ENCODE results near the gene FGD4. TPM values are rescaled to one million over a fixed set of nuclear protein-coding genes. Genes with fewer than 3 reads are reported as not detected.

The FGD4 gene
- total RNA-seq, 1 experiment from 2014 or later: 54.3 TPM

- Histone ChIP-seq H3K27ac (ENCODE audit: insufficient read length, low read depth, low read length) (no peak overlapping the region), H3K9me3 (ENCODE audit: control insufficient read depth, low read depth, low read length) (no peaks in the 10 kb centered on the region), H3K4ac (ENCODE audit: low read depth, low read length) (no peak overlapping the region), H3K23me2 (ENCODE audit: insufficient read length, low read depth, low read length, poor library complexity, severe bottlenecking) (no peaks in the 10 kb centered on the region), H3T11ph (ENCODE audit: low read length) (no peak overlapping the region), H2BK12ac (ENCODE audit: insufficient read length, low read depth, low read length) (no peak overlapping the region), H4K91ac (ENCODE audit: insufficient read length, low read depth, low read length) (no peak overlapping the region), H3K18ac (ENCODE audit: insufficient read length, low read depth, low read length) (no peak overlapping the region), H2BK120ac (ENCODE audit: low read depth, low read length, poor library complexity, severe bottlenecking) (no peak overlapping the region), H2BK5ac (ENCODE audit: insufficient read length, low read length) (no peak overlapping the region), H3K27me3 (ENCODE audit: insufficient read depth, low read length) (no peaks in the 10 kb centered on the region), H3K23ac (ENCODE audit: insufficient read length, low read depth, low read length) (no peak overlapping the region), H3K9ac (ENCODE audit: extremely low read depth, insufficient read length, low read length) (no peak overlapping the region), H3K79me1 (ENCODE audit: insufficient read depth, low read depth, low read length, poor library complexity, severe bottlenecking) (no peaks in the 10 kb centered on the region), H4K5ac (ENCODE audit: insufficient read length, low read depth, low read length) (no peak overlapping the region), H4K8ac (replicated peaks; ENCODE audit: insufficient read length, low read depth, low read length) (no peak overlapping the region), H4K20me1 (ENCODE audit: control insufficient read depth, insufficient read depth, insufficient read length) (no peaks in the 10 kb centered on the region), H3K56ac (ENCODE audit: insufficient read length, low read depth, low read length) (no peak overlapping the region), H2BK15ac (ENCODE audit: low read depth, low read length) (no peak overlapping the region), H2AFZ (ENCODE audit: low read length) (no peak overlapping the region), H3K79me2 (ENCODE audit: insufficient read depth, low read length) (peaks cover 50% of the 10 kb centered on the region; the same call in 1 of the 2 replicates), H3K14ac (ENCODE audit: insufficient read depth, low read length) (no peak overlapping the region), H2BK20ac (ENCODE audit: low read depth, low read length, poor library complexity, severe bottlenecking) (no peak overlapping the region), H2AK5ac (ENCODE audit: insufficient read length, low read length) (no peak overlapping the region), H3K4me2 (ENCODE audit: insufficient read depth, insufficient read length, low read length) (no peak overlapping the region), H3K4me1 (ENCODE audit: insufficient read depth, low read length) (peaks cover 7% of the 10 kb centered on the region; the same call in 1 of the 2 replicates)
- H3K9me3 Mint-ChIP-seq: peaks cover 18 to 22% of the 10 kb centered on the region in 2 experiments
- H3K27me3 Mint-ChIP-seq (ENCODE audit: low read depth): no peaks in the 10 kb centered on the region; the same call in 1 of the 2 replicates
- no peak for DNase-seq
- H3K4me3 Mint-ChIP-seq: no peak overlapping the region
- H3K36me3 Mint-ChIP-seq (ENCODE audit: insufficient read depth in 1 of 3, low read depth in 3 of 3): peaks cover 39 to 58% (median 49%) of the 10 kb centered on the region in 3 experiments
- peak overlapping the region in 2 of 3 experiments; percentile 27 to 89; a peak in 4 of 7 replicates for H3K27ac Mint-ChIP-seq
- WGBS (ENCODE audit: extremely low coverage, insufficient read length, low lambda C conversion rate): no CpG with 5 or more reads among the region's 2 CpGs
- TF ChIP-seq CTCF (conservative IDR thresholded peaks at IDR 0.05): no peak
- H3K4me1 Mint-ChIP-seq: peaks cover 47 to 61% of the 10 kb centered on the region in 2 experiments
These were observed 21.0 kb downstream of the FGD4 start for GRCh38 chr12:32420356-32420755.
